Activated naive CD4-positive, alpha-beta T cell treated with anti-CD3 and anti-CD28 coated beads, Interleukin-2, amount 50 U/mL, for 16 hours (primary cell): ENCODE measurements around the gene HADHA.
A peak's percentile ranks its signal among the peaks of the same experiment; 100 is the strongest.
"Not testable (repeated sequence)": the region's sequence is repeated elsewhere in the genome, so short reads cannot be mapped to it uniquely, and the experiment has no call there.

ENCODE experiments used
- DNase-seq: peaks from one replicate; pipeline ENCODE4 v3.0.0-alpha.2; 2020

HADHA gene

DNA sequence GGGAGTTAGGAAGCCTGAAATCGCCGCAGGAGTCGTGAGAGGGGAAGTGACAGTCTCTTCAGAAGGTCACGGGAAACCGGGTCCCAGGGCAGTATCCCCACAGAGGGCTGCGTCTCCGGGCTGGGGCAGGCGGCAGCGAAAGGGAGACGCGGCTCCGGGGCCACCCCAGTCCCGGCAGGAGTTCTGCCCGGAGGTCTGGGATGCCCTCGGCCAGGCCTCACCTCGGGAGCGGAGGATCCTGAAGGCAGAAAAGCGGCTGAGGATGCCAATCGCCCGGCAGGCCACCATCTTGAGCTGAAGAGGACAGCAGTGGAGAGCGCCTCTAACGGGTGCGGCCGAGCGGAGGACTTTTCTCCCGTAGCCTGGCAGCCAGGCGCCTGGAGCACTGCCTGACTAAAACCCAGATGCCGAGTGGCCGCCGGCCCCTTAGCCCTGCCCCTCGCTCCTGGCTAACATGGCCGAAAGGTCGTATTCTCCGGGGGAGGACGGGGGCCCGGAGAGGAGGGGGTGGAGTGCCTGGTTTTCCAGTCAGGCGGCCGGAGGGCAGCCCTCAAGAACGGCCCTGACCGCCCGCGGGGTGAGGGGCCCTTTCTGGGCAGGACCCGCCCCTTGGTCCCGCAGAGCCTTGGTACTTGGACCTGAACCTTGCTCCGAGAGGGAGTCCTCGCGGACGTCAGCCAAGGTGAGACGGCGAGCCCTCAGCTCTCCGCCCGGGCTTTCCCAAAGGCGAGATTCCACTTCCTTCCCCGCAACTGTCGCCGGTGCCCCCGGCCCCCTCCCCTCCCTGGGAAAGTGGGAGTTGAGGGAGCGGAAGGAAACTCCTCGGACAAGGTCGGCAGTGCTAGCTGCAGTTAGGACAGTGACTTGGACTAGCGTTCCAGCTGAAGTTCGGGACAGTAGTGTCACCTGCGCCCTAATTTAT lies at the start of gene HADHA, which contains the start of gene HADHB:
Gene HADHA (minus strand): TSS at position 324 of the 922 bp plus-strand sequence. CDS start 36 bp downstream, at position 288.
Gene HADHB (plus strand): TSS at position 631 of the 922 bp plus-strand sequence. CDS start 9,316 bp downstream, outside the sequence.
- DNase-seq = peak; percentile 87

DNA sequence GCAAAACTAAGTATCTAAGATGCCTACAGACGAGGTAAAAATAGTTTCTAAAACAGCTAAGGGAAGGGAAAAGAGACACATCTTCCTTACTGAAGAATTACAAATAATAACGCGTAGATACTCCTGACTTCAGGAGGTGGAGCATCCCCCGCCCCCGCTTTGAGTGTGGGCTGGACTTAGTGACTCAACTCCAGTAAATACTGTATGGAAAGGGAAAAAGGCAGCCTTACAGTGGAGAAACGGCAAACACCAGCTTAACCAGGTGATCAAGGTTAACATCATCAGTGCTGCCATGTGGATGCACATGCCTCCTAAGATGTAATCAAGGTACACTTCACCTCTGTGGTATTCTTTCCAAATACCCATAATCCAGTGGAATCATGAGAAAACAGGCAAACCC lies 48.2 kb upstream of the HADHA start:
- DNase-seq = no peak

DNA sequence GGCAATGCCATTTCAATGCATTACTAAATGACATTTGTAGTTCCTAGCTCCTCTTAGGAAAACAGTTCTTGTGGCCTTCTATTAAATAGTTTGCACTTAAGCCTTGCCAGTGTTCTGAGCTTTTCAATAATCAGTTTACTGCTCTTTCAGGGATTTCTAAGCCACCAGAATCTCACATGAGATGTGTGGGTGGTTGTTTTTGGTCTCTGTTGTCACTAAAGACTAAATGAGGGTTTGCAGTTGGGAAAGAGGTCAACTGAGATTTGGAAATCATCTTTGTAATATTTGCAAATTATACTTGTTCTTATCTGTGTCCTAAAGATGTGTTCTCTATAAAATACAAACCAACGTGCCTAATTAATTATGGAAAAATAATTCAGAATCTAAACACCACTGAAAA lies 45.6 kb upstream of the HADHA start:
- DNase-seq = no peak

DNA sequence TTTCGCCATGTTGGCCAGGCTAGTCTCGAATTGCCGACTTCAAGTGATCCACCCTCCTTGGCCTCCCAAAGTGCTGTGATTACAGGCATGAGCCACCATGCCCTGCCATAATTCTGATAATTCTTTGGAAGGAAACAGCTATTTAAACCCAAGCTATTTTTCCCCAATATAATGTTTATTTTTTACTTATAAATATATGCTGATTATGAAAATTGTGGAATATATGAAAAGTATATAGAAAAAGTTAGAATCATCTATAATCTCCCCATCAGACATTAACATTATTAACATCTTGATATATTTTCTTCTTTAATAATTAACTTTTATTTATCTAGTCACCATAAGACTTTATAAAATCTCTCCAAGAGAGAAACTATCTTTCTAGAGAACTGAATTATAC lies 41.5 kb upstream of the HADHA start:
- no peak for DNase-seq

DNA sequence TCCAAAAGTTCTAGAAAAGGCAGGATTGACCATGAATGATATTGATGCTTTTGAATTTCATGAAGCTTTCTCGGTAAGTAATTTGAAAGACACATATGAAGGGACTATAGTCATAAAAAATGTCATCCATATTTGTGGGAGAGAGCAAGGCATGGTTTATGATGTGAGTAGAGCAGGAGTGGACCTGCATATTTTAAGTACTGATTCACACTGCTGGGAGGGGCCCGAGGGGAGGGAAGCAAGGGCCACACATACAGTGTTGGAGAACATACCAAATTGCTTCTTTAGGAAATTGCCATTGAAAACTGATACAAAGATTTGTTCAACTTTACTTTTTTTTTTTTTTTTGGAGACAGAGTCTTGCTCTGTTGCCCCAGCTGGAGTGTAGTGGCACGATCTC lies 39.7 kb upstream of the HADHA start:
- DNase-seq = no peak

DNA sequence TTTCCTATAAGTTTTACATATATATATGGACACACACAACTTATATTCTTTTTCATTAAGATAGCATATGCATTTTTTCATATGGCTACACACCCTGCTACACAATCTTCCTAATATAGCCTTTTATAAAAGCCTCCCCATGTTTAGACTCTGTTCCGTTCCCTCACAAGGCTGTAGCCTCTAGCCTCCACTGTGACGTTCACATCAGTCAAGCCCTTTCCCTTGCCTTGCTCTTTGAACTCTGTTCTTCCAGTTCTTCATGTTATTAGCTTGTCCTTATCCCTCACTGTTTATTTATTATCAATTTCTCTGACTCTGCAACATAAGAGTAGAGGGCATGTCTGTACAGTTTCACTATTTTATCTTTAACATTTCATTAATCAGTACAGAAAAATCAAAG lies 39.2 kb upstream of the HADHA start:
- no peak for DNase-seq

DNA sequence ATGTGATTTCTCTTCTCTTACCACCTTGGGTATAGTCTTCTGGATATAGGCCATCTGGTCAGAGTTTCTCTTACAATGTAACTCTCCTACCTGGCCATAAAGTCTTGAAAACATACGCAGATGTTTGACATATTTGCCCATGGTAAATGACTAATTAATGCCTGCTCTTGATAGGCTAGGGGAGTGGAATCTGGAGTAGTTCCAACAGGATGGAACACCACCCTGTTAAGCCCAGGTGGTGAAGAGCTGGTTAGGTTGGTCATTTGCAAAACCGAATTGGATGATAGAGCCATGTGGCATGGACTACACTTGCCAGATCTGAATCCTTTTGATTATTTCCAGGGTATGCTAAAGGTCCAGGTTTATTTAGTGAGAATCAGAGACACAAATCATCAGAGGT lies 36.8 kb upstream of the HADHA start:
- DNase-seq = no peak

DNA sequence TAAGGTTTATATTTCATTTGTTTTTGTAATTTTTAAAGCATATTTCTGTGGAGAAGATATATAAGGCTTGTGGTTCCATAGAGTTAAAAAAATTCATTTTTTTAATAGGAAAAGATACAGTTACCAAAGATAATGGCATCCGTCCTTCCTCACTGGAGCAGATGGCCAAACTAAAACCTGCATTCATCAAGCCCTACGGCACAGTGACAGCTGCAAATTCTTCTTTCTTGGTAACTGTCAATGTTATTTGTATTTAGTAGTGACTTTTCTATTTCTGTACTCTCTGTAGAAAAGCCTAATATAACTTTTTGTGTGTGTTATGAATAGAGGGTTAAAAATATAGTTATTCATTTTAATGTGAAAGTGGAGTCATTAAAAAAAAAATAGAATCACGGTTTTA lies 35.5 kb upstream of the HADHA start:
- DNase-seq = no peak

DNA sequence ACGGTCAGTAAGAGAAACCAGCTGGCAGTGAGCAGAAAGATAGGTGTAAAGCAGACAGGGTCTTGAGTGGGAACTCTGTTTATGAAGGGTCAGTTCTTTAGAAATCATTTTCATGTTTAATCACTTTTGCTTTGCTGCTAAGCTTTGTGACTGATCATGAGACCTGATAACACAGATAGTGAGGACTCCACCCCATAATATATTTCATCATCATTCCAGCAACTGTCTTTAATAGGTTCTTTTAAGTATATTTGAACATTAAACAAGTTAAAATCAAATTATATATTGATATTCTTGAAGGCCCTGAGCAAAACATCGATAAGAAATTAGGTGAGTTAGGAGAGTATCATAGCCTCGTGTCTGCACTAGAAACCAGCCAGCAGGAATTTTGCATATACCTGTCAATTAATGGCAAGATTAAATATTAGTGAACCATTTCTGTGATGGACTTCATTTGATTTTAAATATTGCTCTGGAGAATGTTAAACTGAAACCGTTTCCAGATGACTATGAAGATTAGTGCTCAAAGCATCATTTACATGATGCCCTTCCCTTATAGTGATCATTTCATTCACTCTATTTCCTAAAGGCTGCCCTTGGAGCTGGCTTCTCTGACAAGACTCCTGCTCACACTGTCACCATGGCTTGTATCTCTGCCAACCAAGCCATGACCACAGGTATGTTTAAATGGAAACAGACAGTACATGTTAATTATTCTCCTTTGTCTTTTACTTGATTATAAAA lies 32.2 kb upstream of the HADHA start:
- no peak for DNase-seq

DNA sequence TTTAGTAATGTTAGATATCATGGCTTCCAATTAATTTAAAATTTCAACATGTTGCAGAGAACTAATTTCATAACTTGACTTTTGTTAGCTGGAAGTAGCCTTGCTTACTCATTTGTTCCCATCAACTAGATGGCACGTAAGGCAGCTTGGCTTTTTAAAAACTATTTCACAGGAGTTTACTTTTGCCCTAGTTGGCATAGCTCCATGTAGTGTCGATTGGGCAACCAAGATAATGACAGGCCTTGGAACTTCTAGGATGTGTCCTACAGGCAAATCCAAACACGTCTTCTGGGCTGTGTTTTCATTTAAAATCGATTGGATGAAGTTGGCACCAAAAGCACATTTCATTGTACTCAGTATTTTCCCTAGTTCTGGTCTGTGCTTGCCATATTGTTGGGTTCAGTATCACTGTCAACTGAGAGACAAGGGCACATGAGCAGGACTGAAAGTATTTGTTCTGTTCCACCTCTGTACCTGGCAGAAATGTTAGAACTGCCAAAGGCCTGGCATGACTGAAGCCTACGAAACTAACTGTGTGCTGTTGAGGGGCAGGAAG lies 29.7 kb upstream of the HADHA start:
- no peak for DNase-seq

DNA sequence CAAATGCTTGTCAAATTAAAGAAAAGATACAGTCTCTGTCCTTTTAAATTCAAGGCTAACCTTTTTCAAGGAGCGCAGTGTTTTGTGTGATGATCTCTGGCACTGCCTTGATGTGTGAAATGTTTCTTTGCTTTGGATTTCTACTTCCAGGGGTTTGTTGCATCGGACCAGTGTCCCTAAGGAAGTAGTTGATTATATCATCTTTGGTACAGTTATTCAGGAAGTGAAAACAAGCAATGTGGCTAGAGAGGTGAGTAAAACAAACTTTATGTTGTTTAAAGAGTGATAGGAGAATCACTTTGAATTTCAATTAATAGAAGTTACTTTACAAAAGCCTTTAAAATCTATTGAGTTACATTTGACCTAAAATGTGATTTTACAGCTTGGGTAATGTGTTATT lies 29.1 kb upstream of the HADHA start:
- no peak for DNase-seq

DNA sequence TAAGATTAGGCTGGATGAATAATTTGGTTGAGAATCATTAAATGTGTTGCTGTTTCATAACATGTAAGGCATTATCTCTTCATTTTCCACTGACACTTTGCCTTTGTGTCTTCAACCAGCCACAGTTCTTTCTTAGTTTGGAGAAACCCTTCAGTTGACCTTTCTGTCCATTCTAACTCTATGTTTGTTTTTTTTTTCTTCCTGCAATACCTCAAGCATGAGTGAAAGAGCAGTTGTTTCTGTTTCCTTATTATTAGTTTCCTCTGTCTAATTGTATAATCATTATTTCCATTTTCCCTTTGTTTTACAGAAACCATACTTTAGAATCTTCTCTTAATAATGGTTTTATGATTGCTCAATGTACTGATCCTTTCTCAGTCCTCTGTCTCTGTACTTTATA lies 25.9 kb upstream of the HADHA start:
- DNase-seq = no peak

DNA sequence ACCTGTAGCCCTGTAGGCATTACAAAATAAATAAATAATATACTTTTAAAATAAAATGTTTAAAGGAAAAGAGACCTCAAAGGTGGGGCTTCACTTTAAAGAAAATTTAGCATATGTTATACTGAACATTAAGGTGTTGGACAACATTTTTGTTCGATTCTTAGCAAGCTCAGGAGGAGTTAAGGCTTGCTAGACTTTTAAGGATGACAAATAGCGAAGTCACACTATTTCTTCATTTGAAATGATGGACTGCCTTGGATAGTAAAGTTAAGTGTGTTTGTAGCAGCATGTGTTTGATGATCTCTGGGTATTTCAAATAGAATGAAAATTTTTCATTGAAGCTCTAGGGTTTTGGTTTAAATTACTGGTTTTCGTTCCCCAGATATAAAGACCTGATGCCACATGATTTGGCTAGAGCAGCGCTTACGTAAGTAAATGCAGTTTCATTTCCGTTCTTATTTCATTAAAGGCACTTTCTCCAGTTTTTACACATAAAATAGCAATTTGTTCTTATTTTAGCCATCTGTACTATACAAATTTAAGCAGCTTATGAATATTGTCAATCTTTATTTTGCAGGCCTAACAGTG lies 25.2 kb upstream of the HADHA start:
- no peak for DNase-seq

DNA sequence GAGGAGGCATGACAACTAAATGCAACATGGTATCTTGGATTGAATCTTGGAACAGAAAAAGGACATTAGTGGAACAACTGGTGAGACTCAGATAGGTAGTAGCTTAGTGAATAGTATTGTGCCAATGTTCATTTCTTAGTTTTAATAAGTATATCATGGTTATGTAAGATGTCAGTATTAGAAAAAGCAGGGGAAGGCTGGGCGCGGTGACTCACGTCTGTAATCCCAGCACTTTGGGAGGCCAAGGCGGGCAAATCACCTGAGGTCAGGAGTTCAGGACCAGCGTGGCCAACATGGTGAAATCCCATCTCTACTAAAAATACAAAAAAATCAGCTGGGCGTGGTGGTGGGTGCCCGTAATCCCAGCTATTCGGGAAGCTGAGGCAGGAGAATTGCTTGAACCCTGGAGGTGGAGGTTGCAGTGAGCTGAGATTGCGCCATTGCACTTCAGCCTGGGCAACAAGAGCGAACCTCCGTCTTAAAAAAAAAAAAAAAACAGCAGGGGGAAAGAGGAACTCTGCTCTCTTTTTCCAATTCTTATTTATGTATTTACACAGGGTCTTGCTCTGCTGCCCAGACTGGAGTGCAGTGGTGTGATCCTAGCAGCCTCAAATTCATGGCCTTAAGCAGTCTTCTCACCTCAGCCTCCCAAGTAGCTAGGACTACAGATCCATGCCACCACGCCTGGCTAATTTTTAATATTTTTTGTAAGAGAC lies 24.4 kb upstream of the HADHA start:
- DNase-seq = not testable (repeated sequence)

DNA sequence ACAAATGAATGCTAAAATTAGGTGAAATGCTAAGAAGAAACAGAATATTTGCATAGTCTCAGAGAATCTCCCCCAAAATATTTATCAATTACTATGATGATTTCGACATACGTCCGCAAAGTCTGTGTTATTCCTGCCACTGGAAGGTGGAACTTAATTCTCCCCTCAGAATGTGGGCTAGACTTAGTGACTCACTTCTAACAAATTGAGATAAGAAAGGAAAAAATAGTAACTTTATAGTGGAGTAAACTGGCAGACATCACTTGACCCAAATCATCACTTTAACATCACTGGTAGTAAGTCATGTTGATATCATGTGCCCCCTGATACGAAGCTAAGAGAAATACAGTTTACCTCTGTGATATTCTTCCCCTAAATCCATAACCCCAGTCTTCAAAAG lies 23.8 kb upstream of the HADHA start:
- no peak for DNase-seq

DNA sequence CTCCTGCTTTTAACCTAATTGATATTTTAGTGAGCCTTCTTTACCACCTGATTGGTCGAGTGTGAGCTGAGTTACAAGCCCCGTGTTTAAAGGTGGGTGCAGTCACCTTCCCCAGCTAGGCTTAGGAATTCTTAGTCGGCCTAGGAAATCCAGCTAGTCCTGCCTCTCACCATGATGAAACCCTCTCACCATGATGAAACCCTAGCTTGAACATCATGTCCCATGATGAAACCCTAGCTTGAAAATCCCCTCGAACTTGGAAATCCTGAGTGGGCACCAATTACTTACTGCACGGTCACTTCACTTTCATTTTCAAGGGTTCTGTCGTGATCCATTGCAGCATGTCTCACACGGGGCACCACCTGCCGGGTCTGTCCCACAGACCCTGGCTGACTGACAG lies 14.4 kb upstream of the HADHA start:
- not testable (repeated sequence) for DNase-seq

DNA sequence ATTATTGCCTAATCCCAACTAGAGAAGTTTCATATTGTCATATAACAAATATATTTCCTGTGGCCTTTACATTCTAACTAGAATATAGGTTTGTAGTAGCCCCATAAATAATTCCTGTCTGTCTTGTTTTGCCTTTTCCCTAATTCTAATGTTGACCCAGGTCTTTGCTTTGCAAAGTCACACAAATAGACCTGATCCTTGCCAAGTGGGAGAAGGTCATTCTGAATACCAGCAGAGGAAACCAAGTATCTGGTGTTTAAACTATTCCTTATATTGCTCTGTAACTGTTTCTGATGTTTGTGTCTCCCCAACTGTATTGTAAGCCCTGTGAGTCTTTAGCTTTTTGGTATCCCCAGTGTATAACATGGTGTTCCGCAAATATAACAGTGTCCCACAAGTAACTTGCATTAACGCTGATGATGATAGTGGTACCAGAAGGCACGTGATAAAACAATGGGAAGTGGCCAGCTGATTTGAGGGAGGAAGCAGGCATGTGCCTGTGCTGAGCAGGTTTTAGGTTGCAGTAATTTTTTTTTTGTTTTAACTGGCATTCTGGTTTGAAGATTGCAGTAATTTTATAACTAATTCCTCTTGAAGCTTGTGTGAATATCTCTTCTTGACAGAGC lies 11.4 kb upstream of the HADHA start:
- no peak for DNase-seq

DNA sequence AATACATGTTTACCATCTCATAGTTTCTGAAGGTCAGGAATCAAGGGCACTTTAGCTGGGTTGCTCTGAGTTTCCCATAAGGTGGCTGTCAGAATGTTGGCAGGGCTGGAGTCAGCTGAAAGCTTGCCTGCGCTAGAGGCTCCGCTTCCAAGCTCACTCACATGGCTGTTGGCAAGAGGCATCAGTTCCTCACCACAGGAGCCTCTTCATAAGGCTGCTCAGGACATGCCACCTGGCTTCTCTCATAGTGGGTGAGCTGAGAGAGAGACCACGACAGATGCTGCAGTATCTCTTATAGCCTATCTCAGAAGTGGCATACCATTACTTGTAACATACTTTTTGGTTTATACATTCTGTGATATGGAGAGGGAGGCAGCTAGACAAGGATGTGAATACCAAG lies 7.5 kb upstream of the HADHA start:
- no peak for DNase-seq

DNA sequence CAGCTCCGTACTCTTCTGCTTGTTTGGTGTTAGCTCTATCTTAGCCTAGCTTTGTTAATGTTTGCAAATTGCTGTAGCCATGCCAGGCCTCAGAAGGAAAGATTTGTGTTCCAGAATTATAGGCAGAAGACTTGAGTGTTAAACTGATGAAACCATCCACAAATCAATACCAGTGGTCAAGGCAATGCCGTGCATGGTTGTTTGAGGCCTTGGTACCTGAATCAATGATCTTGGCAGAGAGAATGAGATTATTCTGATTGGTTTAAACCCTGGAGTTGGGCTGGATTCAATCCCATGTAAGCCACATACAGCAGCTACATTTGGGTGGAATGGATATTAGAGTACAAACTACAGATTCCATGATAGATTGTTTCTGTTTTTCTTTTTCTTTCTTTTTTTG lies 5.2 kb upstream of the HADHA start:
- DNase-seq = no peak

DNA sequence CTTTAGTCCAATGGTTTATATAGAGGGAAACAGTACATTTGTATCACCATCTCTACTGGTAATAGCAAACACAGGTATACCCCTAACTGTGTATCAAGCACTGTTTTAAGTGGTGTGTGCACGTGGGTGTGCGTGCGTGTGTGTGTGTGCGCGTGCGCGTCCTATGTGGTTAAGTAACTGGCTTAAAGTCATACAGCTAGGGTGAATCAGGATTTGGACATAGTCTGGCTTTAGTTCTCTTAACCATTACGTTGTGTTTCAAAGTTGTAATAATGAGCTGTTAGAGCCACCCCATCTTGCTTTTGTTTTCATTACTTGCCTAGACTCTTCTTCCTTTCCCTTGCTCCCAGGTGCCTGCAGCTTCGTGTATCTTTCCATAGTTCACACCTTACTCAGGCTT lies 2.4 kb upstream of the HADHA start:
- DNase-seq = peak; percentile 19

DNA sequence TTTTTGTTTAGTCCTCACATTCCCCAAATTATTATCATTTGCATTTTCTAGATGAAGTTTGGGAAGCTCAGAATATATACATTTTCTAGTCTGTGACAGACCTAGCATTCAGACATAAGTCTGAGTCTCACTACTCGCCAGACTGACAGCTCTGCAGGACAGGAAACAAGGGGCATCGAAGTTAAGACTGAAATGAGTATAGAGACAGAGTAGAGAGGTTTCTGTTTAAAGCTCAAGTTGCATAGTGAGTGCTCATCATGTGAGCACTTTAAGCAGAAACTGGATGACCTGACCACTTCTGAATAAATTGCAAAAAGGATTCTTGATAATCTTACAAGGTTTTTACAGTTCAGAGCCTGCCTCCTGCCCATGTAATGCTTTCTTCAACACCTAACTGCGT lies 1.4 kb upstream of the HADHA start:
- DNase-seq = no peak

DNA sequence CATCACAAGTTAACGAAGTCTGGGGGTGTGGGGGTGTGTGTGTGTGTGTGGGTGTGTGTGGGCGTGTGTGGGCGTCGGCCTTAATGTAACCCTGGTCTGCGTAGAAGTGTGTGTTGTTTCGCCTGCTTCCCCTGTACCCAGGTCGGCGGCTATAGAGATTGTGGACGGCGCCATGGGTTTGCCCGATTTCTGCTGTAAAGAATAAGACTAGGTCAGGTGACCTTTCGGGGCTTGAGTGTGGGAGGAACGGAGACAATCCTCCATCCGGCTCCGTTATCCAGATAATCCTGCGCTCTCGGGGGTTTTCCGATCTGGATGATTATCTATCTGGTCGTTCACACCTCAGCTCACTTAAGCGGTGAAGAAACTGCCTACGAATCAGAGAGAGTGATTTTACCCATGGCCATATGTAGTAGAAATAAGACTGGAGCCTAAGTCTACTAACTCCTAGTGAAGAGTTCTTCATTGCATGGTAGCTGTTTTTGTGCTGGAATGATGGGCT lies 850 bp upstream of the HADHA start:
- DNase-seq = no peak
